ENCODE results near the gene SLC22A31. TPM values are rescaled to one million over a fixed set of nuclear protein-coding genes. Genes with fewer than 3 reads are reported as not detected.
"Not testable (repeated sequence)": the region's sequence is repeated elsewhere in the genome, so short reads cannot be mapped to it uniquely, and the experiment has no call there.

Gene SLC22A31
- total RNA-seq, 1 experiment from 2014 or later, result 4.5 TPM

- H3K9me3 ChIP-seq (ENCODE audit: control insufficient read depth, insufficient read depth, low read depth, low read length), result peaks cover 3% of the 10 kb centered on the region; the same call in 1 of the 2 replicates
- H3K27ac ChIP-seq (ENCODE audit: low read length), result no peak overlapping the region
- H3K36me3 ChIP-seq (ENCODE audit: control insufficient read depth, insufficient read depth, low read length), result peaks cover 6% of the 10 kb centered on the region; the same call in 1 of the 2 replicates
- in situ Hi-C loops (cut with HindIII; ENCODE audit: low pct_unique_long_range_greater_than_20kb, low sequenced_read_pairs) (no loop called here), intact Hi-C loops (cut with micrococcal nuclease; ENCODE audit: unreplicated experiment) (no loop called here)
- CTCF ChIA-PET, result no interaction called here
- no peaks in the 10 kb centered on the region for H3K4me1 ChIP-seq (ENCODE audit: control insufficient read depth, insufficient read depth, low read length)
- H3K27me3 ChIP-seq (ENCODE audit: control insufficient read depth, insufficient read depth, low read length), result no peaks in the 10 kb centered on the region
- ATAC-seq (no peak), DNase-seq (ENCODE audit: low read depth, low spot score) (no peak)
- no peak overlapping the region for H3K4me3 ChIP-seq (ENCODE audit: low read depth in 2 of 2, low read length in 2 of 2)
- TF ChIP-seq POLR2AphosphoS5 (IDR thresholded peaks at IDR 0.05; ENCODE audit: low read depth, low read length) (no peak), SIN3A (IDR thresholded peaks at IDR 0.05; ENCODE audit: borderline replicate concordance, insufficient read depth, low read depth, low read length) (no peak), TCF7L2 (IDR thresholded peaks at IDR 0.05; ENCODE audit: low read depth, low read length) (no peak), REST (IDR thresholded peaks at IDR 0.05; ENCODE audit: insufficient read depth in 1 of 2, low read depth in 2 of 2, low read length in 1 of 2) (no peak), CTCF (IDR thresholded peaks at IDR 0.05) (no peak)
- POLR2A ChIA-PET, result no interaction called here
- BruUV-seq (replicated peaks), result no TSS peak
Observed at GRCh38 chr16:89244754-89245153, 44.4 kb upstream of the SLC22A31 start.

- DNase-seq (ENCODE audit: low read depth, low spot score); ATAC-seq; intact Hi-C loops (cut with micrococcal nuclease; ENCODE audit: unreplicated experiment); H3K27ac ChIP-seq (ENCODE audit: low read length); in situ Hi-C loops (cut with HindIII; ENCODE audit: low pct_unique_long_range_greater_than_20kb, low sequenced_read_pairs); H3K27me3 ChIP-seq (ENCODE audit: control insufficient read depth, insufficient read depth, low read length); H3K4me3 ChIP-seq (ENCODE audit: low read depth in 2 of 2, low read length in 2 of 2); H3K9me3 ChIP-seq (ENCODE audit: control insufficient read depth, insufficient read depth, low read depth, low read length); CTCF ChIA-PET; H3K4me1 ChIP-seq (ENCODE audit: control insufficient read depth, insufficient read depth, low read length); H3K36me3 ChIP-seq (ENCODE audit: control insufficient read depth, insufficient read depth, low read length); BruUV-seq (replicated peaks); POLR2A ChIA-PET: not testable (repeated sequence)
Observed at GRCh38 chr16:89244264-89244663, 43.9 kb upstream of the SLC22A31 start.

- DNase-seq (ENCODE audit: low read depth, low spot score) (no peak), ATAC-seq (no peak)
- TF ChIP-seq CTCF (IDR thresholded peaks at IDR 0.05) (no peak), SIN3A (IDR thresholded peaks at IDR 0.05; ENCODE audit: borderline replicate concordance, insufficient read depth, low read depth, low read length) (no peak), REST (IDR thresholded peaks at IDR 0.05; ENCODE audit: insufficient read depth in 1 of 2, low read depth in 2 of 2, low read length in 1 of 2) (no peak), POLR2AphosphoS5 (IDR thresholded peaks at IDR 0.05; ENCODE audit: low read depth, low read length) (no peak), TCF7L2 (IDR thresholded peaks at IDR 0.05; ENCODE audit: low read depth, low read length) (no peak)
- intact Hi-C loops (cut with micrococcal nuclease; ENCODE audit: unreplicated experiment), result no loop called here
- Histone ChIP-seq H3K9me3 (ENCODE audit: control insufficient read depth, insufficient read depth, low read depth, low read length) (peaks cover 3% of the 10 kb centered on the region; the same call in 1 of the 2 replicates), H3K36me3 (ENCODE audit: control insufficient read depth, insufficient read depth, low read length) (peaks cover 6% of the 10 kb centered on the region; the same call in 1 of the 2 replicates), H3K27me3 (ENCODE audit: control insufficient read depth, insufficient read depth, low read length) (no peaks in the 10 kb centered on the region), H3K4me3 (ENCODE audit: low read depth in 2 of 2, low read length in 2 of 2) (no peak overlapping the region), H3K27ac (ENCODE audit: low read length) (no peak overlapping the region), H3K4me1 (ENCODE audit: control insufficient read depth, insufficient read depth, low read length) (no peaks in the 10 kb centered on the region)
- BruUV-seq (replicated peaks), result TSS peak; percentile 58
- CTCF ChIA-PET, result no interaction called here
- POLR2A ChIA-PET, result no interaction called here
- in situ Hi-C loops (cut with HindIII; ENCODE audit: low pct_unique_long_range_greater_than_20kb, low sequenced_read_pairs), result no loop called here
Observed at GRCh38 chr16:89243664-89244063, 43.3 kb upstream of the SLC22A31 start.
